ENCODE data around the gene FRA10AC1.

GRCh38 chr10:93711891-93712290 lies 9.5 kb upstream of the FRA10AC1 start:
- TF ChIP-seq CTCF (IDR thresholded peaks at IDR 0.05) (no peak), POLR2A (IDR thresholded peaks at IDR 0.05) (no peak)
